ENCODE measurements around the gene AFAP1L2.

DNA sequence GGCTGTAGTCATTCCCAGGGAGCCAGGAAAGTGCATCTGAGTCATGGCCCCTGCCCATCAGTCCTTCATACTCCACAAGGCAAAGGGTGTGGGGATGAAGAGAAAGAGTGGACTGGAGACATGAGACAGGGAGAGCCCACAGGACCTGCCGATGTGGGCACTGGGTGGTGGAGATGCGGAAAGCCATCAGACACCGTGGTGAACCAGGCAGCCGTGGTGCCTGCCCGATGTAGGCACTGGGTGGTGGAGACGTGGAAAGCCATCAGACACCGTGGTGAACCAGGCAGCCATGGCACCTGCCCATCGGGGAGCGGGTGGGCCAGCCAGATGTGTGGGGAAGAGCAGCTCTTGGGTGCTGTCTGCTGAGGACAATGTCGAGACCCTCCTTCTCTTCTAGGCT, 58.6 kb downstream of the AFAP1L2 start:
- TF ChIP-seq, protein P1, sequence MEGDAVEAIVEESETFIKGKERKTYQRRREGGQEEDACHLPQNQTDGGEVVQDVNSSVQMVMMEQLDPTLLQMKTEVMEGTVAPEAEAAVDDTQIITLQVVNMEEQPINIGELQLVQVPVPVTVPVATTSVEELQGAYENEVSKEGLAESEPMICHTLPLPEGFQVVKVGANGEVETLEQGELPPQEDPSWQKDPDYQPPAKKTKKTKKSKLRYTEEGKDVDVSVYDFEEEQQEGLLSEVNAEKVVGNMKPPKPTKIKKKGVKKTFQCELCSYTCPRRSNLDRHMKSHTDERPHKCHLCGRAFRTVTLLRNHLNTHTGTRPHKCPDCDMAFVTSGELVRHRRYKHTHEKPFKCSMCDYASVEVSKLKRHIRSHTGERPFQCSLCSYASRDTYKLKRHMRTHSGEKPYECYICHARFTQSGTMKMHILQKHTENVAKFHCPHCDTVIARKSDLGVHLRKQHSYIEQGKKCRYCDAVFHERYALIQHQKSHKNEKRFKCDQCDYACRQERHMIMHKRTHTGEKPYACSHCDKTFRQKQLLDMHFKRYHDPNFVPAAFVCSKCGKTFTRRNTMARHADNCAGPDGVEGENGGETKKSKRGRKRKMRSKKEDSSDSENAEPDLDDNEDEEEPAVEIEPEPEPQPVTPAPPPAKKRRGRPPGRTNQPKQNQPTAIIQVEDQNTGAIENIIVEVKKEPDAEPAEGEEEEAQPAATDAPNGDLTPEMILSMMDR (IDR thresholded peaks at IDR 0.05) = no peak
- TF ChIP-seq POLR2A (IDR thresholded peaks at IDR 0.05) (no peak), POLR2AphosphoS5 (IDR thresholded peaks at IDR 0.05; ENCODE audit: insufficient read depth in 1 of 2, low read depth in 1 of 2) (no peak)

Data from vagina (tissue), 2 donors.